IMR-90 (cell line): ENCODE data around the gene ZFAND2A. TPM values are rescaled to one million over a fixed set of nuclear protein-coding genes. Genes with fewer than 3 reads are reported as not detected.

ENCODE experiments used
- ATAC-seq: fragments of 200-7000 bp; cut with Tn5 transposase; 2 replicates; pipeline ENCODE4 v1.9.1; 2020; ENCODE audit warnings: low read depth, mild to moderate bottlenecking, moderate library complexity
- BruUV-seq: library from RNA; stranded (reverse); fragments of 400-500 nt; replicated peaks from 2 replicates; lab custom pipeline; 2021; lab: Mats Ljungman, UMichigan
- CTCF ChIA-PET: fragments of 300-600 bp; formaldehyde crosslinking; extraction: SDS; loops from one replicate; lab custom pipeline; 2021; ENCODE audit warnings: antibody characterized with exemption; lab: Yijun Ruan, JAX
- POLR2A ChIA-PET: fragments of 300-600 bp; sonication (Branson Sonifier 250); formaldehyde crosslinking; loops from one replicate; lab custom pipeline; 2022; ENCODE audit warnings: antibody characterized with exemption; ENCODE audit not compliant: unreplicated experiment; lab: Charles Lee
- DNase-seq: peaks from one replicate; pipeline ENCODE4 v3.0.0; 2013
- H2AFZ ChIP-seq: replicated peaks from 2 replicates; pipeline ENCODE3; 2013; ENCODE audit warnings: low read length, mild to moderate bottlenecking; ENCODE audit not compliant: poor library complexity
- H2AK5ac ChIP-seq: 2 replicates; pipeline ENCODE4 v1.6.1; 2013; ENCODE audit warnings: low read depth, low read length, inconsistent platforms
- H2AK9ac ChIP-seq: replicated peaks from 2 replicates; pipeline ENCODE3; 2013; ENCODE audit warnings: mild to moderate bottlenecking, low read depth, low read length, moderate library complexity; ENCODE audit not compliant: poor library complexity
- H2BK120ac ChIP-seq: 2 replicates; pipeline ENCODE4 v1.6.1; 2013; ENCODE audit warnings: low read depth, low read length, inconsistent platforms
- H2BK15ac ChIP-seq: 3 replicates; pipeline ENCODE4 v1.6.1; 2013; ENCODE audit warnings: low read depth, low read length, inconsistent platforms
- H2BK20ac ChIP-seq: 2 replicates; pipeline ENCODE4 v1.6.1; 2013; ENCODE audit warnings: low read depth, mild to moderate bottlenecking, inconsistent platforms, low read length, moderate library complexity
- H2BK5ac ChIP-seq: 2 replicates; pipeline ENCODE4 v1.6.1; 2013; ENCODE audit warnings: mild to moderate bottlenecking, low read depth, low read length, inconsistent platforms; ENCODE audit not compliant: poor library complexity, severe bottlenecking
- H3K14ac ChIP-seq: replicated peaks from 2 replicates; pipeline ENCODE4 v1.6.1; 2013; ENCODE audit warnings: low read depth, low read length, inconsistent platforms
- H3K18ac ChIP-seq: 2 replicates; pipeline ENCODE4 v1.6.1; 2013; ENCODE audit warnings: low read depth, low read length, control low read depth
- H3K23ac ChIP-seq: 2 replicates; pipeline ENCODE4 v1.6.1; 2013; ENCODE audit warnings: low read depth, low read length, inconsistent platforms
- H3K27ac ChIP-seq: 2 replicates; pipeline ENCODE4 v1.5.1; 2013; ENCODE audit warnings: mild to moderate bottlenecking, control low read depth, low read length; ENCODE audit not compliant: insufficient read depth
- H3K27me3 ChIP-seq: 2 replicates; pipeline ENCODE4 v1.6.1; 2013; ENCODE audit warnings: low read length; ENCODE audit not compliant: control insufficient read depth, insufficient read depth
- H3K36me3 ChIP-seq: 2 replicates; pipeline ENCODE4 v1.6.1; 2013; ENCODE audit warnings: low read length, mixed read lengths; ENCODE audit not compliant: control insufficient read depth, insufficient read depth
- H3K4ac ChIP-seq: 2 replicates; pipeline ENCODE4 v1.6.1; 2013; ENCODE audit warnings: low read depth, low read length, inconsistent platforms
- H3K4me1 ChIP-seq: 2 replicates; pipeline ENCODE4 v1.6.1; 2013; ENCODE audit warnings: low read length, mixed read lengths; ENCODE audit not compliant: control insufficient read depth, insufficient read depth
- H3K4me2 ChIP-seq: 2 replicates; pipeline ENCODE4 v1.6.1; 2013; ENCODE audit warnings: low read depth, mild to moderate bottlenecking, control low read depth, low read length, moderate library complexity
- H3K4me3 ChIP-seq: 2 replicates; pipeline ENCODE4 v1.5.1; 2013; ENCODE audit warnings: low read depth, mild to moderate bottlenecking, control low read depth, low read length, moderate library complexity; ENCODE audit not compliant: insufficient read depth
- H3K56ac ChIP-seq: 2 replicates; pipeline ENCODE4 v1.6.1; 2013; ENCODE audit warnings: low read length, inconsistent platforms; ENCODE audit not compliant: insufficient read depth; ENCODE audit errors: extremely low read depth
- H3K79me1 ChIP-seq, 2 experiments: 2 replicates each; pipeline ENCODE4 v1.6.1; 2013; ENCODE audit warnings: low read length in 2 of 2, inconsistent platforms in 1 of 2, low read depth in 1 of 2
- H3K9ac ChIP-seq: 2 replicates; pipeline ENCODE4 v1.6.1; 2013; ENCODE audit warnings: low read depth, low read length, control low read depth
- H3K9me1 ChIP-seq: 2 replicates; pipeline ENCODE4 v1.6.1; 2013; ENCODE audit warnings: low read length, inconsistent platforms; ENCODE audit not compliant: insufficient read depth
- H3K9me3 ChIP-seq: 2 replicates; pipeline ENCODE4 v1.6.1; 2013; ENCODE audit warnings: low read length; ENCODE audit not compliant: control insufficient read depth, insufficient read depth
- H4K20me1 ChIP-seq: 2 replicates; pipeline ENCODE4 v1.6.1; 2013; ENCODE audit warnings: low read length, inconsistent platforms; ENCODE audit not compliant: insufficient read depth
- H4K5ac ChIP-seq: 2 replicates; pipeline ENCODE4 v1.6.1; 2013; ENCODE audit warnings: mild to moderate bottlenecking, low read depth, low read length, control low read depth
- H4K8ac ChIP-seq, 2 experiments: 2 replicates each; pipeline ENCODE4 v1.6.1; 2013; ENCODE audit warnings: low read depth in 2 of 2, low read length in 2 of 2, control low read depth in 1 of 2, inconsistent platforms in 1 of 2
- H4K91ac ChIP-seq: 2 replicates; pipeline ENCODE4 v1.6.1; 2013; ENCODE audit warnings: low read depth, low read length, inconsistent platforms; ENCODE audit not compliant: insufficient read depth
- CHD1 ChIP-seq: IDR thresholded peaks from 2 replicates; pipeline ENCODE4 v1.6.1; 2012; ENCODE audit warnings: low read depth, low read length, improper control_type of control experiment
- CTCF ChIP-seq: conservative IDR thresholded peaks from 2 replicates; pipeline ENCODE4 v1.5.1; 2012; ENCODE audit warnings: mild to moderate bottlenecking, low read depth, low read length, improper control_type of control experiment
- ELK1 ChIP-seq: fragments of 150-350 bp; IDR thresholded peaks from 2 replicates; pipeline ENCODE4 v1.6.1; 2016; ENCODE audit warnings: low read depth, mild to moderate bottlenecking, low read length, moderate library complexity, borderline replicate concordance
- FOS ChIP-seq: fragments of 150-350 bp; IDR thresholded peaks from 2 replicates; pipeline ENCODE4 v1.6.1; 2016; ENCODE audit warnings: low read depth, low read length
- POLR2A ChIP-seq: IDR thresholded peaks from 2 replicates; pipeline ENCODE4 v1.6.1; 2012; ENCODE audit warnings: mild to moderate bottlenecking, low read depth, low read length
- USF2 ChIP-seq: fragments of 150-350 bp; IDR thresholded peaks from 2 replicates; pipeline ENCODE4 v1.6.1; 2017; ENCODE audit warnings: mild to moderate bottlenecking, antibody characterized with exemption, low read length, low read depth
- WGBS, 2 experiments: methylation state at CpG; one replicate each; pipeline versions ENCODE4 v1.1.5 to v1.1.7; 2013; ENCODE audit warnings: missing lambda C conversion rate in 2 of 2; ENCODE audit not compliant: insufficient read length in 1 of 2; ENCODE audit errors: extremely low coverage in 2 of 2; 5-methylcytosine and 5-hydroxymethylcytosine counted together
- dilution Hi-C: fragments of 300-500 bp; cut with HindIII; formaldehyde crosslinking; loops from one replicate; pipeline ENCODE4 v1.14.3; 2018; ENCODE audit warnings: low sequenced_read_pairs; ENCODE audit not compliant: unreplicated experiment
- in situ Hi-C: fragments of 300-500 bp; cut with MboI; formaldehyde crosslinking; loops from 3 replicates; pipeline ENCODE4 v1.14.3; 2019; ENCODE audit warnings: low sequenced_read_pairs, inconsistent platforms, mixed read lengths
- intact Hi-C: fragments of 100-400 bp; cut with micrococcal nuclease; formaldehyde crosslinking; loops from 2 replicates; pipeline ENCODE4 v1.10.0; 2022
- polyA plus RNA-seq, 3 experiments: library from polyadenylated mRNA; depleted of rRNA; stranded (reverse); fragments of >200 nt; gene quantifications; 2 replicates each; pipeline ENCODE4 v1.2.3, GENCODE V29; 2012; ENCODE audit warnings: low replicate concordance in 1 of 3
- total RNA-seq: library from RNA; depleted of rRNA; stranded (reverse); fragments of >200 nt; gene quantifications from 2 replicates; pipeline ENCODE4 v1.2.3, GENCODE V29; 2012

Gene ZFAND2A
- total and polyA plus RNA-seq, 2 of the 4 experiments (the other 2 are of a cell fraction) = 11.8 to 28.7 TPM

GRCh38 chr7:1127001-1127400, 33.0 kb downstream of the ZFAND2A start:
- CTCF ChIA-PET = interaction anchor here (0.9 kb wide), 1 partner anchor 10 kb away, joined by 3 read pairs; no protein-coding TSS in a partner anchor
- H3K9me3 ChIP-seq = no peaks in the 10 kb centered on the region
- no peak overlapping the region for H3K27ac ChIP-seq
- WGBS, 2 experiments = no CpG with 5 or more reads among the region's 7 CpGs
- no peaks in the 10 kb centered on the region for H3K9me1 ChIP-seq
- no peak overlapping the region for H2BK15ac ChIP-seq
- no TSS peak for BruUV-seq
- H4K91ac ChIP-seq = no peak overlapping the region
- H3K27me3 ChIP-seq = no peaks in the 10 kb centered on the region
- H2AFZ ChIP-seq = no peak overlapping the region
- H3K4me2 ChIP-seq = no peak overlapping the region
- H3K4ac ChIP-seq = no peak overlapping the region
- H4K8ac ChIP-seq = no peak overlapping the region
- H3K4me1 ChIP-seq = peaks cover 3% of the 10 kb centered on the region
- dilution Hi-C loops (no loop called here), in situ Hi-C loops (no loop called here), intact Hi-C loops (no loop called here)
- no peak for TF ChIP-seq POLR2A
- no peak for TF ChIP-seq FOS
- TF ChIP-seq ELK1 = no peak
- no peak for TF ChIP-seq CTCF
- TF ChIP-seq CHD1 = no peak
- TF ChIP-seq USF2 = no peak
- H3K23ac ChIP-seq = no peak overlapping the region
- H3K79me1 ChIP-seq = peaks cover 0 to 27% of the 10 kb centered on the region in 2 experiments; a peak in 2 of 4 replicates
- ATAC-seq (no peak), DNase-seq (no peak)
- H3K14ac ChIP-seq = no peak overlapping the region
- no peak overlapping the region for H2BK5ac ChIP-seq
- H3K4me3 ChIP-seq = no peak overlapping the region
- no peak overlapping the region for H3K56ac ChIP-seq
- POLR2A ChIA-PET = no interaction called here
- H3K36me3 ChIP-seq = peaks cover 4% of the 10 kb centered on the region; the same call in 1 of the 2 replicates
- H2AK9ac ChIP-seq = no peak overlapping the region
- H3K18ac ChIP-seq = no peak overlapping the region
- H2AK5ac ChIP-seq = no peak overlapping the region
- no peak overlapping the region for H3K9ac ChIP-seq
- H2BK20ac ChIP-seq = no peak overlapping the region
- no peak overlapping the region for H2BK120ac ChIP-seq
- H4K5ac ChIP-seq = no peak overlapping the region
- no peaks in the 10 kb centered on the region for H4K20me1 ChIP-seq
